K562 (cell line): ENCODE data around the gene KMT5C. TPM values are rescaled to one million over a fixed set of nuclear protein-coding genes. Genes with fewer than 3 reads are reported as not detected.

Experiments
- ASH1L ChIP-seq: fragments of 450-650 bp; IDR thresholded peaks from 2 replicates; pipeline ENCODE4 v1.6.1; 2018; ENCODE audit warnings: borderline replicate concordance, mild to moderate bottlenecking, low read depth; ENCODE audit not compliant: partially characterized antibody
- ATF7 ChIP-seq: fragments of 450-650 bp; IDR thresholded peaks from 2 replicates; pipeline ENCODE4 v1.7.1; 2014; ENCODE audit warnings: mild to moderate bottlenecking, moderate library complexity
- BRF1 ChIP-seq: IDR thresholded peaks from 3 replicates; pipeline ENCODE4 v1.6.1; 2011; ENCODE audit warnings: borderline replicate concordance, mild to moderate bottlenecking; ENCODE audit not compliant: insufficient read length; ENCODE audit errors: extremely low read depth
- E2F4 ChIP-seq: sonication (generic); formaldehyde crosslinking; IDR thresholded peaks from 2 replicates; pipeline ENCODE4 v1.8.0; 2022; ENCODE audit warnings: mild to moderate bottlenecking, low read depth, missing genetic modification reagents
- E2F8 ChIP-seq: fragments of 450-650 bp; IDR thresholded peaks from 2 replicates; pipeline ENCODE4 v1.7.1; 2018; ENCODE audit warnings: mild to moderate bottlenecking, low read depth; ENCODE audit not compliant: partially characterized antibody
- EP400 ChIP-seq: fragments of 450-650 bp; IDR thresholded peaks from 2 replicates; pipeline ENCODE4 v1.6.1; 2017; ENCODE audit warnings: antibody characterized with exemption, mild to moderate bottlenecking, moderate library complexity
- EZH2 ChIP-seq: IDR thresholded peaks from 2 replicates; pipeline ENCODE4 v1.6.1; 2012; ENCODE audit warnings: low read depth, mild to moderate bottlenecking, inconsistent platforms, low read length, borderline replicate concordance
- GATAD2A ChIP-seq: fragments of 450-650 bp; IDR thresholded peaks from 2 replicates; pipeline ENCODE4 v1.6.1; 2017
- HNRNPLL ChIP-seq: fragments of 200-400 bp; formaldehyde crosslinking; IDR thresholded peaks from 2 replicates; pipeline ENCODE4 v1.6.1; 2017; ENCODE audit warnings: low read length, low read depth, mild to moderate bottlenecking; ENCODE audit not compliant: poor library complexity, severe bottlenecking
- L3MBTL2 ChIP-seq: fragments of 450-650 bp; IDR thresholded peaks from 2 replicates; pipeline ENCODE4 v1.6.1; 2016; ENCODE audit warnings: mild to moderate bottlenecking, moderate library complexity
- POLR2G ChIP-seq: fragments of 200-400 bp; formaldehyde crosslinking; IDR thresholded peaks from 2 replicates; pipeline ENCODE4 v1.6.1; 2017; ENCODE audit warnings: low read depth, mild to moderate bottlenecking, antibody characterized with exemption, low read length, moderate library complexity
- PRDM10 ChIP-seq: fragments of 450-650 bp; IDR thresholded peaks from 2 replicates; pipeline ENCODE4 v1.6.1; 2018; ENCODE audit not compliant: partially characterized antibody
- RBM22 ChIP-seq: fragments of 200-400 bp; formaldehyde crosslinking; IDR thresholded peaks from 2 replicates; pipeline ENCODE4 v1.6.1; 2018; ENCODE audit warnings: low read length, low read depth; ENCODE audit not compliant: poor library complexity, severe bottlenecking
- RBM25 ChIP-seq: fragments of 200-400 bp; formaldehyde crosslinking; IDR thresholded peaks from 2 replicates; pipeline ENCODE4 v1.6.1; 2018; ENCODE audit warnings: low read length, low read depth, moderate library complexity; ENCODE audit not compliant: severe bottlenecking
- SAFB ChIP-seq: fragments of 200-400 bp; formaldehyde crosslinking; IDR thresholded peaks from 2 replicates; pipeline ENCODE4 v1.6.1; 2017; ENCODE audit warnings: low read depth, low read length, borderline replicate concordance
- SREBF1 ChIP-seq: fragments of 150-350 bp; IDR thresholded peaks from 2 replicates; pipeline ENCODE4 v1.6.1; 2014; ENCODE audit warnings: antibody characterized with exemption, low read depth, low read length, borderline replicate concordance
- STAT5A ChIP-seq: IDR thresholded peaks from 2 replicates; pipeline ENCODE4 v1.6.1; 2012; ENCODE audit warnings: low read length, inconsistent platforms, borderline replicate concordance
- TCF7L2 ChIP-seq: fragments of 150-350 bp; IDR thresholded peaks from 2 replicates; pipeline ENCODE4 v1.6.1; 2016; ENCODE audit warnings: low read depth, mild to moderate bottlenecking, low read length, moderate library complexity
- ZFPM2 ChIP-seq: fragments of 250-450 bp; sonication (Bioruptor Pico); IDR thresholded peaks from 2 replicates; pipeline ENCODE4 v1.5.1; 2022; ENCODE audit warnings: mild to moderate bottlenecking
- ZFX ChIP-seq: sonication (generic); formaldehyde crosslinking; IDR thresholded peaks from 2 replicates; pipeline ENCODE4 v1.8.0; 2022; ENCODE audit warnings: mild to moderate bottlenecking, missing genetic modification reagents, moderate library complexity
- polyA plus RNA-seq, 8 experiments: library from polyadenylated mRNA; depleted of rRNA in 4 of 8; stranded (reverse) in 5 of 8; unstranded in 3 of 8; fragments of >200 nt; fragmentation: Nextera tagmentation in 2 of 8; fragmentation: Illumina TruSeq in 1 of 8; extraction: Ambion mirVana in 2 of 8; extraction: Trizol in 1 of 8; gene quantifications; 2 replicates each; pipeline versions ENCODE4 v1.2.1 to v1.2.3, GENCODE V29; 2011 to 2014; ENCODE audit warnings: inconsistent platforms in 1 of 8, missing spikeins in 1 of 8
- total RNA-seq, 7 experiments: library from RNA; depleted of rRNA in 6 of 7; stranded (reverse); fragments of >200 nt in 6 of 7; fragmentation: Illumina TruSeq in 2 of 7; extraction: Trizol in 2 of 7; gene quantifications; 2 replicates each; pipeline versions ENCODE4 v1.2.1 to v1.2.3, GENCODE V29; 2011 to 2021; ENCODE audit warnings: low replicate concordance in 1 of 7

Gene KMT5C
- total and polyA plus RNA-seq, 9 of the 15 experiments (the other 6 are each of a cell fraction or from before 2014, with no cell fraction given) = 0.15 to 53.5 (median 16.6) TPM

- TF ChIP-seq TCF7L2 (0 out of 2 replicates have a peak, but pooled peaks have one; percentile 12), EZH2 (no peak), EP400 (peak; percentile 42), ATF7 (peak; percentile 92), STAT5A (no peak), POLR2G (peak; percentile 88; the same call in 1 of the 2 replicates), E2F4 (CRISPR knock-in tag) (peak; percentile 52; the same call in 1 of the 2 replicates), ZFPM2 (CRISPR knock-in tag) (no peak), ZFX (peak; percentile 62; the same call in 1 of the 2 replicates), SREBF1 (0 out of 2 replicates have a peak, but pooled peaks have one; percentile 83), GATAD2A (no peak), L3MBTL2 (peak; percentile 80), HNRNPLL (peak; percentile 73), RBM22 (peak; percentile 54), BRF1 (no peak), ASH1L (peak; percentile 98), SAFB (0 out of 2 replicates have a peak, but pooled peaks have one; percentile 26), RBM25 (peak; percentile 97), PRDM10 (peak; percentile 33), E2F8 (peak; percentile 89)
Measured at GRCh38 chr19:55339105-55339888, at the start of gene KMT5C (continued).
